HG03066 (cell line): Measurements from ENCODE around the gene ZC3H12C.
"Not testable (repeated sequence)": the region's sequence is repeated elsewhere in the genome, so short reads cannot be mapped to it uniquely, and the experiment has no call there.

Experiments used
- ATAC-seq: cut with Tn5 transposase; IDR thresholded peaks from one replicate; pipeline ENCODE4 v1.9.1; 2021; ENCODE audit warnings: low read depth; ENCODE audit not compliant: unreplicated experiment

Gene ZC3H12C

DNA sequence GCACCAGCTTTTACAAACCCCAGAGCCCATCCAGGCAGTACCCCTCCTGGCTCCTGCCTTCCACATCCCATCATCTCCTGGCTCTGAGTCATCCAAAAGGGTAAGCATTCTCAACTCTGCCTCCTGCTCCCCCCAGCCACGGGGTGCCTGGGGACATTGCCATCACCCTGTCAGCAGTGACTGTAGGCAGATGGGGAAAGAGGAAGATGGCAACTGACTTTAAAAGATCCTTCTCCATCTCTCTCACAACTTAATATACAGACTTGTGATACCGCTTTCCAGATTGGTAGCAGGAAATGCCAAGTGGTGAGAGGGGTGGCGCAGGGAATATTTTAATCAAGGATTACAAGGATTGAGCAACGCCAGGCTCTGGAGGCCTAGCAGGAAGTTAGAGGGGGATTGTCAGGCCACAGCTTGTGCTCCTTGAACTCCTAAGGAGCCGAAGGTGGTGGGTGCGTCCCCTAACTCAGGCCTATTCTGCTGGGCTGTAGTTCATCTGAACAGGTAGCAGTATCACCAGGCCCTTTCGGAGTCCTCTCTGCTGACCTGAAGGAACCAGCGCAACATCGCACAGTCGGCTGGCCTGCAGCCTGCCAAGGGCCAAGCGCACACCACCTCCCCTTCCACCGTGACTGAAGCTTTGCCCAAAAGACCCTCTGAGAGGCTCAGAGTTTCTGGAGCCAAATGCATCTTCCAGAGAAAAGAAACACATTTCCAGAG is 83.3 kb downstream of the ZC3H12C start:
- ATAC-seq = no peak

DNA sequence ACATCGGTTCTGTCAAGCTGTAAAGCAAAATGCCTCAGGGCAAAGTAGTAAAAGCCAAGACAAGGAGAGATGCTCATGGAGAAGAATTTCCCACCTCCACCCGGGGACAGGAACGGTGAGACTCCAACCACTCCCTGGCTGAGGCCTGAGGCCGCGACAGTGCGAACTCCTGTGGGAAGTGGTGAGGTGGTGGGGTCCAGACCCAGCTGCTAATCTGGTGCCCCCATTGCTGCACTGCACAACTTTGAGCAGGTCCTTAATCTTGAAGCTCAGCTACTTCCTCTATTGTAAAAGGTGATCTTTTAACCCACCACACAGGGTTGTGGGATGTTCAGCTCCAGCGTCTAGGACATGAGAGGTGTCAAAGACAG is 83.9 kb downstream of the ZC3H12C start:
- ATAC-seq = no peak

DNA sequence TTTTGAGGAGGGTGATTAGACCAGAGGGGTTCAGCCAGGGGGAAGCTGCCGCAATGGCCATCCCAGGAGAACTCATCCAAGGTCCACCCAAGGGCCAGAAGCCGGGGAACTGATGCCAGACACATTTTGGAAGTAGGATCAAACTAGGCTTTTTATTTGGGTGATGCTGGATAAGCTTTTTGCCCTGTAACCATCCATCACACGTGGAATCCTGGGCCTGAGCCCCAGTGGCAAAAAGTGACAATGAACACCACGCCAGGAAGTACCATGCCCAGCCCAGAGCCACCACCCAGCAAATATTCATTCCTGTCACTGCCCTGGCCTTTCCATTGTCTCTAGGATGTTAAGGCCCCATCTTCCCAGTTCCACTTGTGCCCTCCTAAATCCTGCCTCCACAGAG is 85.9 kb downstream of the ZC3H12C start:
- ATAC-seq = no peak

DNA sequence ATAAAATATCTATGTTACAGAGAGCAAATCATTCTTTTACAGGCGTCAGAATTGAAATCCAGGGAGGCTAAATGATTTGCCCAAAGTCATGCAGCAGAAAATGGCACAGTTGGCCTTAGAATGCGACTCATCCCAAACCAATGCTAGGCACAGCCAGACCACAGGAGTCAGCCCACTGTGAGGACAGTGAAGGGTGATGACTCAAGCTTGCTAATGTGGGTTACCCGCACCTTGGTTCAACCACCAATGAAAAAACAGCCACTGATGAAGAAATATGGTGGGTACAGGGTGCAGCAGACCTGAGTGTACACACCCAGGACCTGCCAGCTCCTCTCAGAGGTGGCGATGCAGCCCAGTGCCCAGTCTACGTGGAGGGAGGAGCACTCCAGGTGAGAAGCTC is 89.7 kb downstream of the ZC3H12C start:
- ATAC-seq = no peak

- ATAC-seq = no peak
Observed at GRCh38 chr11:110184456-110184855, 91.3 kb downstream of the ZC3H12C start.

DNA sequence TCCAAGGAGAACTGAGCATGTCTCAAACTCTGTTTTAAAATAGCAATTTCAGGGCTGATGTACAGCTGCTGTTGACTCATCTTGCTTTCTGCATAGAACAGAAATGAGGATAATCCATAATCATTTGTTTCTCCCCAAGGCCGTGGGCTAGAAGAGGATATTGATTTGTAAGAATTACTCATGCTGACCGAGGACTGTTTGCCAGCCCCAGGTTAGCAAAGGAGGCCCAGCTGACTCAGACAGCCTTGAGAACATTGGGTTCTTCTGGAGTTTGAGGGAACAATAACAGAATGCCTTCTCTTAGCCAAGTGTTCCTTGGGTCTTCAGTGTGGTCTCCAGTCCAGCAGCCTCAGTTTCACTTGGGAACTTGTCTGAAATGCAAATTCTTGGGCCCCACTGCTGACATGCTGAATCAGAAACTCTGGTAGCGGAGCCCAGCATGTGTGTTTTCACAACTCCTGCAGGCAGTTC is 92.0 kb downstream of the ZC3H12C start:
- no peak for ATAC-seq

- ATAC-seq = no peak
Observed at GRCh38 chr11:110185599-110185998, 92.4 kb downstream of the ZC3H12C start.

GRCh38 chr11:110186456-110186855 is 93.3 kb downstream of the ZC3H12C start:
- ATAC-seq = no peak

DNA sequence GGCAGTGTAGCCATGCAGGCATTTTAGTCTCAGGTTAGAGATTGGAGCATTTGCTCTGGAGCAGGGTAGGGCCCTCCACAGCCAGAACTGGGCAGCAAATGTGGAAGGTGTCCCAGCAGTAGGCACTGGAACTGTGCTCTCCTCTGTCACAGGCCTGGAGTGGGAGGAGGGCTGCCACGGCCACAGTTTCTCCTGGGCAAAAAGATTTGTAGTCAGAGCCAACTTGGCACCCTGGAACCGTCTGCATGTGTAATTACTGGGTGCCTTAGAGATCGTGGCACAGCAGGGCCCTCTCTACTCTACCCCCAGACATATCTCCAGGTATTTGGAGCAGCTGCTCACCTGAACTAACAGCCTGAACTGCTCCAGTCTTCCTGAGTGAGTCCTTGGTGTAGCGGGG is 93.7 kb downstream of the ZC3H12C start:
- no peak for ATAC-seq

- no peak for ATAC-seq
Observed at GRCh38 chr11:110187731-110188130, 94.5 kb downstream of the ZC3H12C start.

DNA sequence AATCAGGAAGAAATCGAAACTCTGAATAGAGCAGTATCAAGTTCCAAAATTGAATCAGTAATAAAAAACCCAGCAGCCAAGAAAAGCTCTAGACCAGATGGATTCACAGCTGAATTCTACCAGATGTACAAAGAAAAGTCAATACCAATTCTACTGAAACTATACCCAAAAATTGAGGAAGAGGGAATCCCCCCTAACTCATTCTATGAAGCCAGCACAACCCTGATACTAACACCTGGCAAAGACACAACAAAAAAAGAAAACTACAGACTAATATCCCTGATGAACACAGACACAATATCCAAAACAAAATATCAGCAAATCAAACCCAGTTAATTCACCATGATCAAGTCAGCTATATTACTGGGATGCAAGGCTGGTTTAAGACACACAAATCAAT is 97.7 kb downstream of the ZC3H12C start:
- ATAC-seq = no peak

- ATAC-seq = peak; percentile 70
Observed at GRCh38 chr11:110192604-110193282, 99.6 kb downstream of the ZC3H12C start.

- ATAC-seq = not testable (repeated sequence)
Observed at GRCh38 chr11:110194211-110194766, 101.1 kb downstream of the ZC3H12C start.

DNA sequence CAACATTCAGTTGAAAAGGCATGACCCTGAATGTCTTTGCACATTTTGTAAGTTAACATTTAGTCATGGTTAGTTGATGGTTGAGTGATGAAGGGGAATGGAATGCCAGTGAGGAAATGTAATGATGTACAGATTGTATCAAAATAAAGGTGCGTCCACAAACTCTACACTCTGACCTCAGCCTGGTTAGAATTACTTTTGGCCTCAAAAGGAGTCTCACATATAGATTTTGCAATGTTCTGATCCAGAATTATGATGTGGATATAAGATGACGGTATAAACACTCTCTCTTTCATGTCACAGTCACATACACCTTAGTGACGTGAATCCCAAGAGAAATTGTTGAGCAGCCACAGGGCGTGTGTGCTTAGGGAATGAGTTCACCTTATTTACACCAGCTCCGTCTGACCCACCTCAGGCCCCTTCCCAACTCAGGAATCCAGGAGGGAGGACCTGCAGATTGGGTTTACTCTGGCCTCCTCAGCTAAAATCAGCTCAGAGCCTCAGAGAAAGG is 103.1 kb downstream of the ZC3H12C start:
- ATAC-seq = no peak

- no peak for ATAC-seq
Observed at GRCh38 chr11:110196884-110197420, 103.8 kb downstream of the ZC3H12C start.

DNA sequence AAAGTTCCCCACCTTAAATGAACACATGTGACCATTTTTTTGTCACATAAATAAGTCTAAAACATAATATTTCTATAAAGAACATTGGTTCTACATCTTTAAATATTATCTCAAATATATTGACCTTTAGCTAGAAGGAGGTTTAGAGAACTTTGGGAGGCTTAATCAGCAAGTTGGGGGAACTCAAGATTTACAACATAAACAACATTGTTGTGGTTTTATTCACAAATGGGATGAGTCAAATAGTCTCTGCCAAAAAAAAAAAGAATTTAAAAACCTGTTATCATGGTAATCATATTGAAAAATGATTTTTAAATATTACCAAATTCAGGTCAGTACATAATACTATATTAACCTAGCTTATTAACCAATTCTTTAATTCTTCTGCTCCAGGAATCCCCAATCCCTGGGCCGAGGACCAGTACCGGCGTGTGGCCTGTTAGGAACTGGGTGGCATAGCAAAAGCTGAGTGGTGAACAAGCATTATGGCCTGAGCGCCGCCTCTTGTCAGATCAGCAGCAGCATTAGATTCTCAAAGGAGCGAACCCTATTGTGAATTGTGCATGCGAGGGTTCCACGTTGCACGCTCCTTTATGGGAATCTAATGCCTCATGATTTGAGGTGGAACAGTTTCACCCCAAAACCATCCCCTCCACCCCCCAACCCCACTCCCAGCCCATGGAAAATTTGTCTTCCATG is 105.0 kb downstream of the ZC3H12C start:
- ATAC-seq = no peak

GRCh38 chr11:110199184-110199981 is 106.2 kb downstream of the ZC3H12C start:
- no peak for ATAC-seq

DNA sequence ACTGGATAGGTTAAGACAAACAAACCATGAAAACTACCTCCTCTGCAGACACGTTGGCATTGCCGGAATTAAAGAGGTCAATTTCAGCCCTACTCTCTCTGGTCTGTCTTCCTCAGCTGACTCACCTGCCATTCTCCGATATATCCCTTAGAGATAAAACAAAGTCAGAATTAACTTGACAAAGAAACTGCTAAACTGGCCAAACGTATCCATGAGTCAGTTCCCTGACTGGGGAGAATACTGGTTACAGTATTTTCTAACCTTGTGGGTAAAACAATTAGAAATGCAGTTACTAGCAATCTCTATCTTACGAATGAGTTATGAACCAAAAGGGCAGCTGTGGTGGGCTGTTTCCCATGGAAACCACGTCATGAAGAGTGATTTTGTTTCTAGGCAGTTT is 107.0 kb downstream of the ZC3H12C start:
- no peak for ATAC-seq

- no peak for ATAC-seq
Observed at GRCh38 chr11:110200836-110201235, 107.6 kb downstream of the ZC3H12C start.

GRCh38 chr11:110207123-110207522 is 113.9 kb downstream of the ZC3H12C start:
- ATAC-seq = no peak
